Activated CD4-positive, alpha-beta T cell treated with anti-CD3 and anti-CD28 coated beads for 36 hours (primary cell): ENCODE measurements around the gene CCL16. TPM values are rescaled to one million over a fixed set of nuclear protein-coding genes. Genes with fewer than 3 reads are reported as not detected.

Experiments used
- ATAC-seq: fragments of 200-7000 bp; cut with Tn5 transposase; one replicate; pipeline ENCODE4 v1.10.0; 2021; ENCODE audit warnings: mild to moderate bottlenecking, moderate library complexity
- CTCF ChIA-PET: fragments of 350-600 bp; sonication (Branson Sonifier 250); formaldehyde crosslinking; loops from one replicate; lab custom pipeline; 2021; ENCODE audit warnings: antibody characterized with exemption; lab: Charles Lee
- POLR2A ChIA-PET: fragments of 350-600 bp; sonication (Branson Sonifier 250); formaldehyde crosslinking; loops from one replicate; lab custom pipeline; 2021; ENCODE audit warnings: antibody characterized with exemption, inconsistent platforms; lab: Charles Lee
- DNase-seq: peaks from one replicate; pipeline ENCODE4 v3.0.0-alpha.2; 2020
- H3K27ac Mint-ChIP-seq: one replicate; pipeline ENCODE4 v1.8.0; 2021; ENCODE audit warnings: mixed read lengths
- H3K27me3 Mint-ChIP-seq: one replicate; pipeline ENCODE4 v1.8.0; 2021; ENCODE audit warnings: mixed read lengths
- H3K36me3 Mint-ChIP-seq: one replicate; pipeline ENCODE4 v1.8.0; 2021; ENCODE audit warnings: low read depth, mixed read lengths
- H3K4me1 Mint-ChIP-seq: one replicate; pipeline ENCODE4 v1.8.0; 2021; ENCODE audit warnings: mixed read lengths
- H3K4me3 Mint-ChIP-seq: one replicate; pipeline ENCODE4 v1.8.0; 2021; ENCODE audit warnings: mild to moderate bottlenecking, moderate library complexity, mixed read lengths
- H3K9me3 Mint-ChIP-seq: one replicate; pipeline ENCODE4 v1.8.0; 2021; ENCODE audit warnings: low read depth, mixed read lengths
- intact Hi-C, 2 experiments: fragments of 100-400 bp; cut with DNase I in 1 of 2; cut with micrococcal nuclease in 1 of 2; formaldehyde crosslinking; loops; one replicate each; pipeline versions ENCODE4 v1.14.2 to v1.15.1; 2022 to 2024; cut with DNase I, micrococcal nuclease
- total RNA-seq, 2 experiments: library from RNA; stranded (reverse); gene quantifications; one replicate each; pipeline ENCODE4 v1.2.3, GENCODE V29; 2021

CCL16 gene
- total RNA-seq, 2 experiments from 2014 or later, result not detected

DNA sequence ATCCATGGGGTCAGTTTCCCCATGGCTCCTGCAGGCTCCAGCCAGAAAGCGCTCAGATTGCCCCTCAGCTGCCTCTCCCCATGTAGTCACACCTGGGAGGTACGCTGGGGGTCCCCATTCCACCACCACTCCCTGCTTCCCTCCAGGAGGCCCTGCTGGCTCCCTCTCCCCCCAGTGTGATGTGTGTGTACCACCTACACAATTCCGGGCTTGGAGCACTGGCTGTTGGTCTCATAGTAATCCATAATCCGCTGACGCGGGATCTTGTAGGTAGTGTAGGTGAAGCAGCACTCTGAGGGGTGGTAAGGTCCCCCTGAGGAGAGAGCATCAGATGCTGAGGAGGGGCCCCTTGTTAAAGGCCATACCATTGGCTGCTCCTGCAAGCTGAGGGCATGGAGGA lies 2.8 kb upstream of the CCL16 start:
- ChIA-PET CTCF (no interaction called here), POLR2A (no interaction called here)
- intact Hi-C loops, result no loop called here
- H3K27me3 Mint-ChIP-seq, result peaks cover 2% of the 10 kb centered on the region
- DNase-seq (no peak), ATAC-seq (no peak)
- H3K27ac Mint-ChIP-seq, result no peak overlapping the region
- no peaks in the 10 kb centered on the region for H3K36me3 Mint-ChIP-seq
- no peak overlapping the region for H3K4me3 Mint-ChIP-seq
- peaks cover 2% of the 10 kb centered on the region for H3K9me3 Mint-ChIP-seq
- H3K4me1 Mint-ChIP-seq, result no peaks in the 10 kb centered on the region

- H3K4me1 Mint-ChIP-seq, result no peaks in the 10 kb centered on the region
- no peak for DNase-seq
- intact Hi-C loops, result no loop called here
- H3K27me3 Mint-ChIP-seq, result peaks cover 8% of the 10 kb centered on the region
- H3K36me3 Mint-ChIP-seq, result no peaks in the 10 kb centered on the region
- H3K27ac Mint-ChIP-seq, result no peak overlapping the region
- ATAC-seq, result no peak
- ChIA-PET CTCF (interaction anchor here (0.6 to 2.3 kb wide), 5 partner anchors 9 to 166 kb away, joined by 3 to 14 read pairs (median 4); no protein-coding TSS in a partner anchor), POLR2A (no interaction called here)
- H3K9me3 Mint-ChIP-seq, result no peaks in the 10 kb centered on the region
- H3K4me3 Mint-ChIP-seq, result no peak overlapping the region
These were observed 1.3 kb upstream of the CCL16 start for GRCh38 chr17:35982409-35983191.

DNA sequence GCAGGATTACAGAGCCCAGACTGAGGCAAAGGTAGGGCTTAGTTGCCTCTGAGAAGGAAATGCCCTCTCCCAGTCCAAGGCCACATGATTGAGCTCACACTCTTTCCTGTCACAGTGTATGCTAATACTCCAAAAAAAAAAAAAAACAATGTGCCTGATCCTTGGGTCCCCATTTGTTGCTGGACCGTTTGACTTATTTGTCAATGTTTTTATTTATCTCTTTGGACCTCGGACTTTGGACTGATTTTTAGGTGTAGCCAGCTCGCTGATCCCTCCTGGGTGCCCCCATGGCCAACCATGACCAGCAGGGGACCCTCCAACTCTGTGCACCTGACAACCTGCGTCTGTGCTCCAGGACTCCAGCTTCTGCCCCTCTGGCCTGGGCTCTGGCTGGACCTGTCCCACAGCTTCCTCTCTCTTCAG lies 622 bp upstream of the CCL16 start:
- Mint-ChIP-seq H3K4me1 (no peaks in the 10 kb centered on the region), H3K9me3 (no peaks in the 10 kb centered on the region), H3K27me3 (peaks cover 8% of the 10 kb centered on the region), H3K36me3 (no peaks in the 10 kb centered on the region), H3K4me3 (no peak overlapping the region), H3K27ac (no peak overlapping the region)
- ChIA-PET POLR2A (no interaction called here), CTCF (interaction anchor here (0.6 to 2.3 kb wide), 5 partner anchors 10 to 589 kb away, joined by 3 to 14 read pairs (median 4); no protein-coding TSS in a partner anchor)
- DNase-seq (peak; percentile 17), ATAC-seq (no peak)
- intact Hi-C loops, result no loop called here

GRCh38 chr17:35978346-35978745 lies 3.0 kb downstream of the CCL16 start:
- Mint-ChIP-seq H3K4me1 (no peaks in the 10 kb centered on the region), H3K4me3 (no peak overlapping the region), H3K36me3 (no peaks in the 10 kb centered on the region), H3K27me3 (peaks cover 12% of the 10 kb centered on the region), H3K27ac (no peak overlapping the region), H3K9me3 (no peaks in the 10 kb centered on the region)
- intact Hi-C loops, result no loop called here
- DNase-seq (no peak), ATAC-seq (no peak)
- ChIA-PET POLR2A (interaction anchor here (0.6 kb wide), 1 partner anchor 373 kb away, joined by 6 read pairs; no protein-coding TSS in a partner anchor), CTCF (interaction anchor here (0.6 to 3.3 kb wide), 5 partner anchors 9 to 171 kb away, joined by 3 to 18 read pairs (median 3); partner anchors contain the start of gene CCL18)

DNA sequence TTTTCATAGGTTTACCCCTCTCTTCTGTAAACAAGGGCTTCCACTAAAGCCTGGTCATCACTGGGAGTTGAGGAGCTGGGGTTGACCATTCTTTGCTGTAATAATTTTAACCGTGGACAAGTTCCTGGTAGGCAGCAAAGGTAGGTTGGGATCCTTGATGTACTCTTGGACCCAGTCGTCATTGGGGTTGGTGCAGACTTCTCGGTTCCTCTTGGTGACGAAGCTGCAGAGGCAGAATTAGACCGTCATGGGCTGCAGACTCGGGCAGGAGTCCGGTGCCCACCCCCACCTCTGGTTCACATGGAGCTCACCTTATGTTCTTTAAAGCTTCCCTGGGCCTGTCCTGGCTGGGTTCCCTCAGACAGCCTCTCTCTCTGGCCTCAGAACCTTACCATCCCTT lies 3.8 kb downstream of the CCL16 start:
- ATAC-seq, result no peak
- no peak for DNase-seq
- intact Hi-C loops, result no loop called here
- Mint-ChIP-seq H3K27ac (no peak overlapping the region), H3K36me3 (no peaks in the 10 kb centered on the region), H3K4me1 (no peaks in the 10 kb centered on the region), H3K27me3 (peaks cover 12% of the 10 kb centered on the region), H3K9me3 (no peaks in the 10 kb centered on the region), H3K4me3 (no peak overlapping the region)
- POLR2A ChIA-PET, result interaction anchor here (0.6 kb wide), 1 partner anchor 372 kb away, joined by 6 read pairs; no protein-coding TSS in a partner anchor
- CTCF ChIA-PET, result interaction anchor here (1.2 to 3.3 kb wide), 5 partner anchors 8 to 172 kb away, joined by 3 to 18 read pairs (median 6); partner anchors contain the start of gene CCL18

GRCh38 chr17:35973333-35974260 lies 7.7 kb downstream of the CCL16 start:
- no peaks in the 10 kb centered on the region for H3K4me1 Mint-ChIP-seq
- ChIA-PET POLR2A (no interaction called here), CTCF (interaction anchor here (0.7 to 9.7 kb wide), 9 partner anchors 9 to 1012 kb away, joined by 3 to 173 read pairs (median 3); no protein-coding TSS in a partner anchor)
- H3K9me3 Mint-ChIP-seq, result no peaks in the 10 kb centered on the region
- intact Hi-C loops, result no loop called here
- no peaks in the 10 kb centered on the region for H3K36me3 Mint-ChIP-seq
- peaks cover 10% of the 10 kb centered on the region for H3K27me3 Mint-ChIP-seq
- H3K4me3 Mint-ChIP-seq, result no peak overlapping the region
- DNase-seq, result no peak
- ATAC-seq, result no peak
- H3K27ac Mint-ChIP-seq, result no peak overlapping the region

DNA sequence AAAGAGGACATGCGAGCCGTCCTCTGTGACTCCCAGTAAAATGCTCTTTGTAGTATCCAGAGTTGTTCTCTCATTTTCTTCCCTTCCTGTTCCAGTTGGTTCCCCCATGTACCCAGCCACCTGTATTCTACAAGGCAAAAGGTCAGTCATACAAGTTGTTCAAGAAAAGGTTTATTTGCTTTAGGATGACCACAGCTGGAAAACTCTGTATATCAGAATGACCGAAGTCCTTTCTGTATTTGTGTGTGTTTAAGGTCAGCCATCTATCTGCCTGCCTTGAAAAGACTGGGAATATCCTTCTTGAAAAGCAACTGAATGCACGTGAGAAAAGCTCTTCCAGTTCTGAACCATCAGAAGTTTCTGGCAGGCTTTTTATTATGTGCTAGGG lies 8.4 kb downstream of the CCL16 start:
- H3K4me1 Mint-ChIP-seq, result no peaks in the 10 kb centered on the region
- POLR2A ChIA-PET, result no interaction called here
- ATAC-seq (no peak), DNase-seq (no peak)
- CTCF ChIA-PET, result interaction anchor here (0.7 to 9.7 kb wide), 6 partner anchors 9 to 176 kb away, joined by 3 to 173 read pairs (median 5); no protein-coding TSS in a partner anchor
- peaks cover 6% of the 10 kb centered on the region for H3K27me3 Mint-ChIP-seq
- H3K36me3 Mint-ChIP-seq, result no peaks in the 10 kb centered on the region
- no peak overlapping the region for H3K4me3 Mint-ChIP-seq
- intact Hi-C loops, result no loop called here
- H3K9me3 Mint-ChIP-seq, result no peaks in the 10 kb centered on the region
- H3K27ac Mint-ChIP-seq, result no peak overlapping the region

DNA sequence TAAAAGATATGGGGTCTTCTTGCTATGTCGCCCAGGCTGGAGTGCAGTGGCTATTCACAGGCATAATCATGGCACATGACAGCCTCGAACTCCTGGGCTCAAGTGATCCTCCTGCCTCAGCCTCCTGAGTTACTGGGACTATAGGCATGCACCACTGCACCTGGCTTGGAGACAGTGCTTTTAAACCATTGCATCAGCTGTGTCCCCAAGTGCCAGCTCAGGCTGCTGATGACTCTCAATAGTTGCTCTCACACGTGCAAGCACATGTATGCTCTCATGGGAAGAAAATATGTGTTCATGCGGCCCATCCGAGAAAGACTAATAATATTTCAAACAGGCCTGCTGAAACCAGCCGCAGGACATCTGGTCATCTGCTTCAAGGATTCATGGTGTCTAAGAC lies 8.8 kb downstream of the CCL16 start:
- Mint-ChIP-seq H3K36me3 (no peaks in the 10 kb centered on the region), H3K27ac (no peak overlapping the region), H3K9me3 (no peaks in the 10 kb centered on the region), H3K4me1 (no peaks in the 10 kb centered on the region), H3K4me3 (no peak overlapping the region), H3K27me3 (peaks cover 4% of the 10 kb centered on the region)
- ATAC-seq, result no peak
- CTCF ChIA-PET, result interaction anchor here (1.3 to 9.7 kb wide), 4 partner anchors 9 to 176 kb away, joined by 3 to 173 read pairs (median 6); no protein-coding TSS in a partner anchor
- intact Hi-C loops, result no loop called here
- DNase-seq, result no peak
- POLR2A ChIA-PET, result no interaction called here

DNA sequence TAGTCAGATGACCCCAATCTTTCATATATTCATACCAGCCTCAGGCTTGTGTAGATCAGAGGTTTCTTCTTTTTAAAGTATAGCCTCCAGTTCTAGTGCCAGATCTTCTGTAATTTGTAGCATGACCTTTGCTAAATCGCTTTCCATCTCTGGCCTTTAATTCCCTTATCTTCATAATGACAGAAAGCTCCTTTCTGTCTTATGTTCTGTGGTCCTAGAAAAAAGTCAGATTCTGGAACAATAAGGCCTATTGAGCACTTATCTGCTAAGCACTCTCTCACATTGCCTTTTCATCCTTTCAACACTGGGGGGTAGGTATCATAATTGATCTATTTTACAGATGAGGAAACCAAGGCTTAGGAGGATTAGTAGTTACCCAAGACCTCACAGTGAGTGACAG lies 9.2 kb downstream of the CCL16 start:
- intact Hi-C loops, result no loop called here

DNA sequence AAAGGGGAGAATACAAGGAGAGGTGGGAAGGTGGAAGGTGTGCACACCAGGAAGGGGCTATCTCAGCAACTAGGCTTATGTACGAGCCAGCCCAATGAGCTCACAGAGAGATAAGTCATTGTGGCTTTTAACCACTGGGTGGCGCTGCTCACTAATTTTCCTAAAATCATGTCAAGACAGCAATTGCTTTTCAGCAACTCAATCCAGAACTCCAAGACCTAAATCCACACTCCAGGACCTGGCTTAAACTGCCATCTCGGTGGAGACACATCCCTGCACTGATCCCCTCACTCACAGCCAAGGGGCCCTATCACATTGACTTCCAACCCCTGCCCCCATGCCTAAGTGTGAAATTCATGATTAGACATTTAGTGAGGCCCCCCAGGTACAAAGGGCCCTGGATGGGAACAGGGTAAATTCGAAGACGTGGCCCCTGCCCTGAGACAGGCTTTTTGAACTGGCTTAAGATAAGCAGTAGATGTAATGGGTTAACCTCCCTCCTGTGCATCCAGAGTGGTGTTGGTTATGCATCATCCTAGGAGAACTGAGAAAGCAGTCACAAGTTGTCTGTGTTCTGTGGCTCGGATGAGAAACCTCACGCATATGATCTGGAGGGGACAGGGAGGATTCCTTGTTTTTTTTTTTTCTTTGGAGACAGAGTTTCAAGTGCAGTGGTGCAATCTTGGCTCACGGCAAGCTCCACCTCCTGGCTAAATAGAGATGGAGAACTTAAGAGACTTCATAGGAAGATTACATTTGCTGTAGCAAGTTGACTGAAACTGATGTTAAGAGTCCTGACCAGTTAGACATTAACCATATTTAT lies 11.5 kb downstream of the CCL16 start:
- Mint-ChIP-seq H3K36me3 (no peaks in the 10 kb centered on the region), H3K9me3 (no peaks in the 10 kb centered on the region), H3K27ac (no peak overlapping the region), H3K4me3 (no peak overlapping the region), H3K27me3 (no peaks in the 10 kb centered on the region), H3K4me1 (no peaks in the 10 kb centered on the region)
- ChIA-PET CTCF (interaction anchor here (0.6 to 9.7 kb wide), 34 partner anchors 8 to 1421 kb away, joined by 3 to 173 read pairs (median 4); partner anchors contain the start of genes CCL16, CCL3, LYZL6 and RDM1), POLR2A (interaction anchor here (0.9 kb wide), 1 partner anchor 180 kb away, joined by 3 read pairs; no protein-coding TSS in a partner anchor)
- intact Hi-C loops, result loop anchor here (1.0 to 2.0 kb wide), 6 partner anchors 103 to 514 kb away; no protein-coding TSS in a partner anchor
- peak; percentile 79 for ATAC-seq
- DNase-seq, result peak; percentile 86

More for the DNA sequence above, 9.2 kb downstream of the CCL16 start:
- Mint-ChIP-seq H3K36me3 (no peaks in the 10 kb centered on the region), H3K27ac (no peak overlapping the region), H3K4me3 (no peak overlapping the region), H3K4me1 (no peaks in the 10 kb centered on the region), H3K9me3 (no peaks in the 10 kb centered on the region), H3K27me3 (peaks cover 4% of the 10 kb centered on the region)
- DNase-seq (no peak), ATAC-seq (no peak)
- ChIA-PET POLR2A (no interaction called here), CTCF (interaction anchor here (1.0 to 9.7 kb wide), 4 partner anchors 10 to 184 kb away, joined by 3 to 173 read pairs (median 6); no protein-coding TSS in a partner anchor)
